Osteocyte (in vitro differentiated cells): Measurements from ENCODE around the gene SLC35G4. TPM values are rescaled to one million over a fixed set of nuclear protein-coding genes. Genes with fewer than 3 reads are reported as not detected.
"Not testable (repeated sequence)": the region's sequence is repeated elsewhere in the genome, so short reads cannot be mapped to it uniquely, and the experiment has no call there.

Experiments
- DNase-seq: peaks from one replicate; pipeline ENCODE4 v3.0.0; 2021; ENCODE audit warnings: mixed read lengths; ENCODE audit not compliant: unreplicated experiment; ENCODE audit errors: extremely low spot score
- H3K27ac Mint-ChIP-seq: one replicate; pipeline ENCODE4 v1.8.0; 2021; ENCODE audit warnings: mild to moderate bottlenecking, mixed read lengths; ENCODE audit not compliant: unreplicated experiment
- H3K27me3 Mint-ChIP-seq: one replicate; pipeline ENCODE4 v1.8.0; 2021; ENCODE audit warnings: mixed read lengths; ENCODE audit not compliant: unreplicated experiment
- H3K36me3 Mint-ChIP-seq: one replicate; pipeline ENCODE4 v1.8.0; 2021; ENCODE audit warnings: mixed read lengths; ENCODE audit not compliant: unreplicated experiment
- H3K4me1 Mint-ChIP-seq: one replicate; pipeline ENCODE4 v1.8.0; 2021; ENCODE audit warnings: mixed read lengths; ENCODE audit not compliant: unreplicated experiment
- H3K4me3 Mint-ChIP-seq: one replicate; pipeline ENCODE4 v1.8.0; 2021; ENCODE audit warnings: mild to moderate bottlenecking, moderate library complexity, mixed read lengths; ENCODE audit not compliant: unreplicated experiment
- H3K9me3 Mint-ChIP-seq: one replicate; pipeline ENCODE4 v1.8.0; 2021; ENCODE audit warnings: mixed read lengths; ENCODE audit not compliant: unreplicated experiment
- CTCF ChIP-seq: fragments of 200-600 bp; sonication (generic); IDR thresholded peaks from 2 replicates; pipeline ENCODE4 v1.5.0; 2021; ENCODE audit warnings: antibody characterized with exemption, mild to moderate bottlenecking, moderate library complexity
- total RNA-seq: library from RNA; stranded (reverse); gene quantifications from 2 replicates; pipeline ENCODE4 v1.2.1, GENCODE V29; 2021

The SLC35G4 gene
- total RNA-seq, 1 donor from 2014 or later, result not detected

GRCh38 chr18:11587432-11587831 is 22.0 kb upstream of the SLC35G4 start:
- no peak overlapping the region for H3K27ac Mint-ChIP-seq
- peaks cover 33% of the 10 kb centered on the region for H3K27me3 Mint-ChIP-seq
- no peaks in the 10 kb centered on the region for H3K9me3 Mint-ChIP-seq
- no peak for TF ChIP-seq CTCF
- no peaks in the 10 kb centered on the region for H3K36me3 Mint-ChIP-seq
- H3K4me3 Mint-ChIP-seq, result no peak overlapping the region
- H3K4me1 Mint-ChIP-seq, result peaks cover 2% of the 10 kb centered on the region
- DNase-seq, result no peak

- DNase-seq, result no peak
- no peak for TF ChIP-seq CTCF
- Mint-ChIP-seq H3K4me3 (no peak overlapping the region), H3K9me3 (no peaks in the 10 kb centered on the region), H3K4me1 (peaks cover 2% of the 10 kb centered on the region), H3K36me3 (no peaks in the 10 kb centered on the region), H3K27ac (no peak overlapping the region), H3K27me3 (peaks cover 32% of the 10 kb centered on the region)
These were observed 21.6 kb upstream of the SLC35G4 start for GRCh38 chr18:11587846-11588245.

GRCh38 chr18:11591957-11592356 is 17.4 kb upstream of the SLC35G4 start:
- Mint-ChIP-seq H3K4me1 (no peaks in the 10 kb centered on the region), H3K27me3 (peaks cover 48% of the 10 kb centered on the region), H3K9me3 (no peaks in the 10 kb centered on the region), H3K36me3 (no peaks in the 10 kb centered on the region), H3K4me3 (no peak overlapping the region), H3K27ac (no peak overlapping the region)
- DNase-seq, result no peak
- no peak for TF ChIP-seq CTCF

- H3K9me3 Mint-ChIP-seq, result peaks cover 11% of the 10 kb centered on the region
- TF ChIP-seq CTCF, result no peak
- H3K27me3 Mint-ChIP-seq, result peaks cover 77% of the 10 kb centered on the region
- no peak for DNase-seq
- no peak overlapping the region for H3K27ac Mint-ChIP-seq
- no peak overlapping the region for H3K4me3 Mint-ChIP-seq
- H3K4me1 Mint-ChIP-seq, result no peaks in the 10 kb centered on the region
- no peaks in the 10 kb centered on the region for H3K36me3 Mint-ChIP-seq
These were observed 9.1 kb upstream of the SLC35G4 start for GRCh38 chr18:11600321-11600720.

- Mint-ChIP-seq H3K4me3 (no peak overlapping the region), H3K4me1 (no peaks in the 10 kb centered on the region), H3K27me3 (peaks cover 44% of the 10 kb centered on the region), H3K9me3 (no peaks in the 10 kb centered on the region), H3K36me3 (no peaks in the 10 kb centered on the region), H3K27ac (no peak overlapping the region)
- DNase-seq, result no peak
- TF ChIP-seq CTCF, result no peak
These were observed 1.5 kb upstream of the SLC35G4 start for GRCh38 chr18:11607906-11608305.

- H3K36me3 Mint-ChIP-seq, DNase-seq, H3K27ac Mint-ChIP-seq, H3K4me1 Mint-ChIP-seq, H3K9me3 Mint-ChIP-seq, H3K4me3 Mint-ChIP-seq: not testable (repeated sequence)
- peaks cover 37% of the 10 kb centered on the region for H3K27me3 Mint-ChIP-seq
These were observed 778 bp upstream of the SLC35G4 start for GRCh38 chr18:11608618-11609017.

GRCh38 chr18:11613073-11613472 is 3.7 kb downstream of the SLC35G4 start:
- not testable (repeated sequence) for H3K36me3 Mint-ChIP-seq, H3K9me3 Mint-ChIP-seq, DNase-seq, H3K27ac Mint-ChIP-seq, H3K4me3 Mint-ChIP-seq, H3K4me1 Mint-ChIP-seq, H3K27me3 Mint-ChIP-seq

GRCh38 chr18:11613611-11614010 is 4.2 kb downstream of the SLC35G4 start:
- not testable (repeated sequence) for H3K9me3 Mint-ChIP-seq, H3K4me1 Mint-ChIP-seq, H3K36me3 Mint-ChIP-seq

More at GRCh38 chr18:11613611-11614010, 4.2 kb downstream of the SLC35G4 start:
- DNase-seq, H3K4me3 Mint-ChIP-seq, H3K27me3 Mint-ChIP-seq, H3K27ac Mint-ChIP-seq: not testable (repeated sequence)
